ENCODE data around the gene RNF213.

DNA sequence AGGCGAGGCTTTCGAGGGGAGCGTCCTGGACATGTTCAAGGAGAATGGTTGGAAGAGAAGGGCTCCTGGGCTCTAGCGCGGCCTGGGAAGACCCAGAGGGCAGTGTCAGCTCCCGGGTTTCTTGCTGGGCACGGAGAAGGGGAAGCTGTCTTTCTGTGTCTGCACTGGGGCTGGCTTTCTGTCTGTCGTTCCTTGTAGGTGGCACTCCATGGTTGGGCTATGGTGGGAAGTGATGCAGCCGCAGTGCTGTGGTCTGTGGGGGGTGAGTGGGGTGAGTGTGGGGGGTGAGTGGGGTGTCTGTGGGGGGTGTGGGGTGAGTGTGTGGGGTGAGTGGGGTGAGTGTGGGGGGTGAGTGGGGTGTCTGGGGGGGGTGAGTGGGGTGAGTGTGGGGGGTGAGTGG lies 13.7 kb downstream of the RNF213 start:
- no peak for TF ChIP-seq GATA2 (IDR thresholded peaks at IDR 0.05; ENCODE audit: low read depth, low read length)
- no peak for TF ChIP-seq GATA3 (IDR thresholded peaks at IDR 0.05; ENCODE audit: low read depth, low read length)
